Activated CD8-positive, alpha-beta T cell treated with anti-CD3 and anti-CD28 coated beads for 36 hours (primary cell): ENCODE measurements around the gene BLACAT1. TPM values are rescaled to one million over a fixed set of nuclear protein-coding genes. Genes with fewer than 3 reads are reported as not detected.

Source experiments
- ATAC-seq: fragments of 200-7000 bp; cut with Tn5 transposase; one replicate; pipeline ENCODE4 v1.10.0; 2021; ENCODE audit warnings: mild to moderate bottlenecking, moderate library complexity
- CTCF ChIA-PET: fragments of 350-600 bp; sonication (Branson Sonifier 250); formaldehyde crosslinking; loops from one replicate; lab custom pipeline; 2021; ENCODE audit warnings: antibody characterized with exemption; lab: Charles Lee
- POLR2A ChIA-PET: fragments of 350-600 bp; sonication (Branson Sonifier 250); formaldehyde crosslinking; loops from one replicate; lab custom pipeline; 2021; ENCODE audit warnings: antibody characterized with exemption; lab: Charles Lee
- DNase-seq: peaks from one replicate; pipeline ENCODE4 v3.0.0-alpha.2; 2020
- H3K27ac Mint-ChIP-seq: one replicate; pipeline ENCODE4 v1.8.0; 2021; ENCODE audit warnings: mild to moderate bottlenecking, mixed read lengths
- H3K27me3 Mint-ChIP-seq: one replicate; pipeline ENCODE4 v1.8.0; 2021; ENCODE audit warnings: mixed read lengths
- H3K36me3 Mint-ChIP-seq: one replicate; pipeline ENCODE4 v1.8.0; 2021; ENCODE audit warnings: low read depth, mixed read lengths
- H3K4me1 Mint-ChIP-seq: one replicate; pipeline ENCODE4 v1.8.0; 2021; ENCODE audit warnings: low read depth, mixed read lengths
- H3K4me3 Mint-ChIP-seq: one replicate; pipeline ENCODE4 v1.8.0; 2021; ENCODE audit warnings: mild to moderate bottlenecking, moderate library complexity, mixed read lengths
- H3K9me3 Mint-ChIP-seq: one replicate; pipeline ENCODE4 v1.8.0; 2021; ENCODE audit warnings: mixed read lengths
- intact Hi-C: fragments of 100-400 bp; cut with micrococcal nuclease; formaldehyde crosslinking; loops from one replicate; pipeline ENCODE4 v1.10.0; 2022
- total RNA-seq, 2 experiments: library from RNA; stranded (reverse); gene quantifications; one replicate each; pipeline ENCODE4 v1.2.3, GENCODE V29; 2021
- TF ChIP-seq, protein P1 (sequence below): fragments of 200-600 bp; IDR thresholded peaks from one replicate; pipeline ENCODE4 v1.8.0; 2022; ENCODE audit warnings: antibody characterized with exemption, mild to moderate bottlenecking

The BLACAT1 gene
- total RNA-seq, 2 experiments from 2014 or later, result 0.13 TPM; not detected in 1

DNA sequence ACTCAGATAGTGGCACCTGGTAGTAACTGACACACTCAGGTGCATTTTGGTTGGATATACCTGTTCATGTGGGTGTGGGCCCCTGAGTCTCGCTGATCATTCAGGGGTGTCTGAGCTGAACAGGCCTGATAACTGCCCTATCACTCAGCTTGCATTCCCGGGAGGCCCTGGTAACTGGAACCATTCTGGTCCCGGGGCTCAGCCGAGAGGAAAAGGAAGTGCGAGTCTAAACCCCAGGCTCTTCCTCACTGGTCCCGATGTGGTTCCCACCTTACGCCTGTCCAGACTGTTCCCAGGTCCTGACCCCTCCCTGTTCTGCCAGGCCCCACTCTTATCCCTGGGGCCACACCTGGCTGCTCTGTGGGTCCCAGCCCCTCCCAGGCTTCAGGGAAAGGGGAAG, 36.9 kb upstream of the BLACAT1 start:
- Mint-ChIP-seq H3K4me3 (no peak overlapping the region), H3K9me3 (no peaks in the 10 kb centered on the region), H3K27me3 (peaks cover 24% of the 10 kb centered on the region), H3K36me3 (no peaks in the 10 kb centered on the region), H3K27ac (no peak overlapping the region), H3K4me1 (peaks cover 4% of the 10 kb centered on the region)
- no peak for DNase-seq
- POLR2A ChIA-PET, result interaction anchor here (0.9 kb wide), 1 partner anchor 9 kb away, joined by 4 read pairs; no protein-coding TSS in a partner anchor
- CTCF ChIA-PET, result interaction anchor here (1.4 to 4.9 kb wide), 5 partner anchors 10 to 165 kb away, joined by 4 to 37 read pairs (median 8); no protein-coding TSS in a partner anchor
- intact Hi-C loops, result no loop called here
- no peak for ATAC-seq
- TF ChIP-seq, protein P1, sequence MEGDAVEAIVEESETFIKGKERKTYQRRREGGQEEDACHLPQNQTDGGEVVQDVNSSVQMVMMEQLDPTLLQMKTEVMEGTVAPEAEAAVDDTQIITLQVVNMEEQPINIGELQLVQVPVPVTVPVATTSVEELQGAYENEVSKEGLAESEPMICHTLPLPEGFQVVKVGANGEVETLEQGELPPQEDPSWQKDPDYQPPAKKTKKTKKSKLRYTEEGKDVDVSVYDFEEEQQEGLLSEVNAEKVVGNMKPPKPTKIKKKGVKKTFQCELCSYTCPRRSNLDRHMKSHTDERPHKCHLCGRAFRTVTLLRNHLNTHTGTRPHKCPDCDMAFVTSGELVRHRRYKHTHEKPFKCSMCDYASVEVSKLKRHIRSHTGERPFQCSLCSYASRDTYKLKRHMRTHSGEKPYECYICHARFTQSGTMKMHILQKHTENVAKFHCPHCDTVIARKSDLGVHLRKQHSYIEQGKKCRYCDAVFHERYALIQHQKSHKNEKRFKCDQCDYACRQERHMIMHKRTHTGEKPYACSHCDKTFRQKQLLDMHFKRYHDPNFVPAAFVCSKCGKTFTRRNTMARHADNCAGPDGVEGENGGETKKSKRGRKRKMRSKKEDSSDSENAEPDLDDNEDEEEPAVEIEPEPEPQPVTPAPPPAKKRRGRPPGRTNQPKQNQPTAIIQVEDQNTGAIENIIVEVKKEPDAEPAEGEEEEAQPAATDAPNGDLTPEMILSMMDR, result no peak

DNA sequence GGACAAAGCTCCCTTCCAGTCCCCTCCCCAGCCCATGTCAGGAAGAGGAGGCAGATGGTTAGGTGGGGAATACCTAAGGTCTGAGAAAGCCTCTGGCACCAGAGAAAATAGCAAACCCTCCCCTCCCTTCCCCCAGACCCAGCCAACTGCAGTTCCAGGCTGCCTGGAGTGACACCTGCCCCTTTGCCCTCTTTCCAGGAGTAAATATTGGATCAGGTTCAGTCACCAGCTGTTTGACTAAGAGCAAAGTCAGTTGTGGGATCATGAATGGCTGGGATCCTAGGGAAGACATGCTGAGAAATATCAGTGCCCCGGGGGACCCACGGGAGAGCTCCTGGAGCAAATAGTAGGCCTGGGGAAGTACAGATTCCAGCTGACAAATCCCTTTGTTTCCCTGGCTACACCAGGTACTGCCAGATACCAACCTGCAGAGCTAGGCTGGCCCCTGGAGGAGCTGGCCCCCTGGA, 36.4 kb upstream of the BLACAT1 start:
- Mint-ChIP-seq H3K4me1 (peaks cover 4% of the 10 kb centered on the region), H3K36me3 (no peaks in the 10 kb centered on the region), H3K4me3 (no peak overlapping the region), H3K9me3 (no peaks in the 10 kb centered on the region), H3K27ac (no peak overlapping the region), H3K27me3 (peaks cover 24% of the 10 kb centered on the region)
- no peak for DNase-seq
- CTCF ChIA-PET, result interaction anchor here (1.4 to 4.9 kb wide), 5 partner anchors 10 to 166 kb away, joined by 4 to 37 read pairs (median 8); no protein-coding TSS in a partner anchor
- TF ChIP-seq, protein P1, result no peak
- POLR2A ChIA-PET, result interaction anchor here (0.9 kb wide), 1 partner anchor 10 kb away, joined by 4 read pairs; no protein-coding TSS in a partner anchor
- ATAC-seq, result no peak
- intact Hi-C loops, result no loop called here

DNA sequence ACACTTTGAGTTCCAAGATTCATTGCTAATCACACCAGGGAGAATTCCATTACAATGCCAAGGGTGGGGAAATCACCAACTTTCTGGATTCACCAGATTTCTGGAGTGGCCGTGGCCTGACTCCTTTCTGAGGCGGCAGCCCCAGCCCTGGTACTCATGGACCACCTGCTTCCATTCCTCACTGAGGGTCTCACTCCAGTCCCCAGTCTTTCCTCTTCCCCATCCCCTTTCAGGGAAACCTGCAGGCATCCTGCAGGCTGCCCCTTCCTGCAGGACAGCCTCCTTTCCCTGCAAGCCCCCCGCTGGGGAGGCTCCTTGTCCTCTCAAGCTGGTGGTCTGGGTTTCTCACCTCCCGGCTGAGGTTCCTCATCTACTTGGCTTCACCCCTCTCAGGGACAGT, 35.9 kb upstream of the BLACAT1 start:
- Mint-ChIP-seq H3K9me3 (no peaks in the 10 kb centered on the region), H3K27ac (no peak overlapping the region), H3K27me3 (peaks cover 25% of the 10 kb centered on the region), H3K36me3 (no peaks in the 10 kb centered on the region), H3K4me1 (peaks cover 4% of the 10 kb centered on the region), H3K4me3 (no peak overlapping the region)
- intact Hi-C loops, result no loop called here
- CTCF ChIA-PET, result interaction anchor here (0.9 to 4.9 kb wide), 6 partner anchors 9 to 166 kb away, joined by 3 to 37 read pairs (median 8); no protein-coding TSS in a partner anchor
- no peak for DNase-seq
- TF ChIP-seq, protein P1, result no peak
- ATAC-seq, result no peak
- POLR2A ChIA-PET, result interaction anchor here (0.9 kb wide), 1 partner anchor 10 kb away, joined by 4 read pairs; no protein-coding TSS in a partner anchor

DNA sequence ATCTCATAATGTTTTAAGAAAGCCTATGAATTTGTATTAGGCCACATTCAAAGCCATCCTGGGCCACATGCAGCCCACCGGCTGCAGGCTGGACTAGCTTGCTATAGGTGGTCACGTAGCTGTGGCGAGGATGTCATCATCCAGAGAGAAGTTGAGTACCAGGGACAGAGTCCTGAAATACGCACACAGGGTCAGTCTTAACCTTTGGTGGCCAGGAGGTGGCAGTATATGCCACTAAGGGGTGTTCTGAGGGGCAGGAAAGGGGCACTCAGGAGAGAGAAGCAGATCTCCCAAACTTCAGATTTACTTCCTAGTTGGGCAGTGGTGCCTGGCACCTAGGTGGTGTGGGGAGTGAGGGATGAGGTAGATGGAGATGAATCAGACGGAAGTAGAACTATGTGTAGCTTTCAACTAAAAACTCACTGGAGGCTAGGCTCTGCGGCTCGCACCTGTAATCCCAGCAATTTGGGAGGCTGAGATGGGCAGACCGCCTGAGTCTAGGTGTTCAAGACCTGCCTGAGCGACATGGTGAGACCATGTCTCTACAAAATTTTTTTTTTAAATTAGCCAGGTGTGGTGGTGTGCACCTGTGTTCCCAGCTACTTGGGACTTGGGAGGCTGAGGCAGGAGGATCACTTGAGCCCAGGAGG, 32.4 kb upstream of the BLACAT1 start:
- peak; percentile 74 for ATAC-seq
- intact Hi-C loops, result loop anchor here (1.0 kb wide), 1 partner anchor 36 kb away; no protein-coding TSS in a partner anchor
- TF ChIP-seq, protein P1, result peak; percentile 79
- Mint-ChIP-seq H3K4me3 (no peak overlapping the region), H3K4me1 (peaks cover 9% of the 10 kb centered on the region), H3K9me3 (no peaks in the 10 kb centered on the region), H3K27me3 (peaks cover 41% of the 10 kb centered on the region), H3K36me3 (no peaks in the 10 kb centered on the region), H3K27ac (no peak overlapping the region)
- DNase-seq, result peak; percentile 67
- ChIA-PET POLR2A (interaction anchor here (0.9 to 1.0 kb wide), 3 partner anchors 35 to 163 kb away, joined by 3 read pairs; no protein-coding TSS in a partner anchor), CTCF (interaction anchor here (0.6 to 11.0 kb wide), 45 partner anchors 9 to 299 kb away, joined by 3 to 292 read pairs (median 4); partner anchors contain the start of genes BLACAT1, KLHDC8A and LEMD1)
